ENCODE data around the gene SH3GL3.
A peak's percentile ranks its signal among the peaks of the same experiment; 100 is the strongest.

The SH3GL3 gene

DNA sequence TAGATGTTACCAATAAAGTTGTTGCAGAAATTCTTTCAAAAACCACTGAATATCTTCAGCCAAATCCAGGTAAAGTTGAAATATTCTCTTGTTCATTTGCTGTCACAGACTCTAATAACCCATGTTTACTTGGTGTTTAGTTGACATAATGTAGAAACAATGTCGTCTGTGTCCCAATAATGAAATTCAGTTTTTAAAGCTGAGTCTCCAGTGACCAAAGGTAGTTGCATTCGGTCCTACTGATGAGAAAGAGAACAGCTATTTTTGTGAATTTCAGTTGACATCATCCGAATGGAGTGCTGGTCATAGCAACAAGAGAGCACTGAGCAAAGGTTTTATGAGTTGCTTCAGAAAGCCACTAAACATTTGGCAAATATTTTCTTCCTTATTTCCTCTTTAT is 118.0 kb downstream of the SH3GL3 start:
- no peak for DNase-seq (ENCODE audit: low spot score)
- no peak for FAIRE-seq

DNA sequence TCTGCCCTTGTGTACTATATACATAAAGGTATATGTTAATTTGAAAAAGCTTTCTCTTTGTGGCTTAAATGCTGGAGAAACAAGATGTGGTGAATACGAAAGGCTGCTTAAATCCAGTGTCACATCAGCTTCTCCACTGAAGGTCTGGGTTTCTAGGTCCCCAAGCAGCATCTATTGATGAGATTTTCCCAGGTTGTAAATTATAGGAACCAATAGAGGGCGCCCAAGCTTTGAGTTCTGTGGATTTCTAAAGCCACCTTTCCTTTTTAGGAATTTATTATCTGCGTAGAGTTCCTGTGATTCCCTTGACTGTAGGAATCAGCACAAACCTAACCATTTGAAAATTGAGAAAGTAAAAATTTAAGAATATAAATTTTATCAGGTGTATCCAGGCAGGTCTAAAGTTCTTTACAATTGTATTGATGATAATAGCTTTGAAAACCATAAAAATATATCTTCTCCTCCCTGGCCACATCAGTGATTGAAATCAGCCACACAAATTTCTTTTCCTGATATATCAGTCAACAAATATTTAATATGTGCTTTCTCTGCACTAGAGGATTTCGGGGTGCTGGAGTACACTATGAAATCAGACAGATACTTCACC is 118.5 kb downstream of the SH3GL3 start:
- FAIRE-seq, result no peak
- DNase-seq (ENCODE audit: low spot score), result peak; percentile 53

DNA sequence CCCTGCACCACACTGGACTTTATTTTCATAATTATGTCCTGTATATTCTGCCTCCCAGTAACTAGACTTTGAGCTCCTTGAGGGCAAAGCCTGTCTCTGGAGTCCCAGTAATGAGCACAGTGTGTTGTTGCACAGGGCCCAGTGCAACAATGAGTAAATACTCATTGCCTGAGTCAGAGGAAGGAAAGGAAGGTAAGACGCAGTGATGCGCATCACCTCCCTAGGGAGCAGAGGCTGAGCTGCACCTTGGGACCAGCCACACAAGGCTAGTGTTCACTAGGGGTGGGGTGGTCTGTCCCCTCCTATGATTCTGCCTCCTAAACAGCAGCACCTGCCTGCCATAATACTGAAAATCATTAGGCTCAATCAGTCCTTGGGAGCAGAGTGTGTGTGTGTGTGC is 120.2 kb downstream of the SH3GL3 start:
- DNase-seq (ENCODE audit: low spot score) (no peak), FAIRE-seq (no peak)

DNA sequence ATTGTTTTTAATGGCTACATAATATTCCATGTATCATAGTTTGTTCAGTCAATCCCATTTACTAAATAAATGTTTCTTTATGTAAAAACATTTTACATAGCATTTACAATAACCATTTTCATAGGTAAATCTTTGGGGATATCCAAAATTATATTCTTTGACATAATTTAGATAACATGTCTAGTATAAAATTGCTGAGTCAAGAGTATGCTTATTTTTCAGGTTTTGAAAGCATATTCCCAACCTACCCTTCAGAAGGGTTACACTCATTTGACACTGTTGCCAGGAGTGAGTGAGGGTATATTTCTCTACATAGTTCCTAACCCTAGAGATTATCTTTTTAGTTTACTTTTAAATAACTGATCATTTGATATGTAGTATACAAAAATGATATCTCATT is 122.2 kb downstream of the SH3GL3 start:
- FAIRE-seq (no peak), DNase-seq (ENCODE audit: low spot score) (no peak)

GRCh38 chr15:83570756-83571155 is 123.6 kb downstream of the SH3GL3 start:
- FAIRE-seq, result no peak
- DNase-seq (ENCODE audit: low spot score), result no peak

GRCh38 chr15:83571820-83572707 is 124.9 kb downstream of the SH3GL3 start:
- DNase-seq (ENCODE audit: low spot score), result peak; percentile 50

DNA sequence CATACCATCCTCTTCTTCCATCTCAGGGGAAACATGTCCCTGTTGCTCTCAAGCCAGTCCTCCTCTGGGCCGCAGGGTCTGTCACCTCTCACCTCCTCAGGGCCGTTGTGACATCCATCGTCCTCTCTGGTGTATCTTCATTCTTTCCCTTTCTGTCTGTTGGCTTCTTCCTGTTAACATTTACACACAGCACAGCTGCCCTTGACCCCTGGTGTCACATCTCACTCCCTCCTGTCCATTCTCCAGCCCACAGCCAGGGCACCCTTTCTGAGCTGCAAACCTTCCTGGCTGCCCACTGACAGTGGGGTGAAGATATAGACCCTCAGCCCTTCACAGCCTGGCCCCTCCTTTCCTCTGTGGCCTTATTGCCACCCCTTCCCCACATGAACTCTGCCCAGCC is 127.2 kb downstream of the SH3GL3 start:
- DNase-seq (ENCODE audit: low spot score) (no peak), FAIRE-seq (no peak)

More at GRCh38 chr15:83571820-83572707, 124.9 kb downstream of the SH3GL3 start:
- FAIRE-seq, result no peak

- DNase-seq (ENCODE audit: low spot score), result no peak
- FAIRE-seq, result no peak
Measured at GRCh38 chr15:83578691-83579090, 131.6 kb downstream of the SH3GL3 start.

- DNase-seq (ENCODE audit: low spot score) (peak; percentile 45), FAIRE-seq (no peak)
Measured at GRCh38 chr15:83581381-83581780, 134.2 kb downstream of the SH3GL3 start.

DNA sequence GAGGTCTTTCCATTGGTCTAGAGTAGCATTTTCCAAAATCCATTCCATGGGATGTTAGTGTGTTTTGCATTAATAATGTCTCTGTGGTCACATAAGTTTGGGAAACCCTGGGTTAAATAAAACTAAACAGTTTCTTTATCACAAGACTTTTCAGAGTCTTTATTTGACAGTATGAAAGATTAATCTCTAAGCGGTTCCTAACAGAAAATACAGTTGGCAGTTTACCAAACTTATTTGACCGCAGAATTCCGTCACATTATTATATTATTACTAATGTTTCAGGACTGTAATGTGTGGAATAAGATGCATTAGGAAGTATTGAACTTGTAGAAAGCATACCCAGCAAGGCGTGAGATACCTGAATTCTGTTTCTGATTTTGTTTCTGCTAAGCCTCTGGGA is 135.2 kb downstream of the SH3GL3 start:
- DNase-seq (ENCODE audit: low spot score) (no peak), FAIRE-seq (no peak)

- FAIRE-seq (no peak), DNase-seq (ENCODE audit: low spot score) (no peak)
Measured at GRCh38 chr15:83585601-83586335, 138.6 kb downstream of the SH3GL3 start.

DNA sequence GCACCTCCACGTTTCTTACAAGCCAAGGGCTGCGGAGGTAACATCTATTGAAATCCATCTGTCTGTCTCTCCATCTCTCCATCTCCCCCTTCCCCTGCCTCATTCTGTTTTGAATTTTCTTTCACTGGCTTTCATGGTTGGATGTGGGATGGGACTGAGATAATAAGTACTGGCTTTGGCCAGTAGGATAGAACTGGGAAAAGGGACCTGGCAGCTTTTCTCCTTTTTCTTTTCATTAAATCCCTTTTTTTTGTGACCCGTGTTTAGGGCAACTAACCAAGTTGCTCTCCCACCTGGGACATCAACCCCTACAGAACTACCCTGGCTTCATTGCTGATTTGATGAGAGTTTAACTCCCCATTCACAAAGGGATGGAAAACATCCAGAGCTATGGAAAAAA is 139.9 kb downstream of the SH3GL3 start:
- DNase-seq (ENCODE audit: low spot score), result no peak
- FAIRE-seq, result no peak

DNA sequence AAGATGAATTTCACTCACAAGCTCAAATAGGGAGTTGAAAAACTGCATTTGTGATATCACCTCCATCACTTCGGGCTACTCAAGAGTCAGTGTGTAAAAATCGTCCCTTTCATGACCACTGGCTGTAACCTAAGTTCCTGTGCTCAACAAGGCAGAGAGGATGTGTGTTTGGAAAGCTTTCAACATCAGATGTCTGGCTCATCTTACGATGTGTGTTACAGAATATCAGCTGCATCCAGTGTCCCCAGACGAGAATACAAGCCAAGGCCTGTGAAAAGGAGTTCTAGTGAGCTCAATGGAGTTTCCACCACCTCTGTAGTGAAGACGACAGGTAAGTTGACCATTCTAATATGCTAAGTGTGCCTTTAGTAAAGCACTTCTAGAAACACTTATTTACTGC is 141.3 kb downstream of the SH3GL3 start:
- no peak for DNase-seq (ENCODE audit: low spot score)
- no peak for FAIRE-seq

DNA sequence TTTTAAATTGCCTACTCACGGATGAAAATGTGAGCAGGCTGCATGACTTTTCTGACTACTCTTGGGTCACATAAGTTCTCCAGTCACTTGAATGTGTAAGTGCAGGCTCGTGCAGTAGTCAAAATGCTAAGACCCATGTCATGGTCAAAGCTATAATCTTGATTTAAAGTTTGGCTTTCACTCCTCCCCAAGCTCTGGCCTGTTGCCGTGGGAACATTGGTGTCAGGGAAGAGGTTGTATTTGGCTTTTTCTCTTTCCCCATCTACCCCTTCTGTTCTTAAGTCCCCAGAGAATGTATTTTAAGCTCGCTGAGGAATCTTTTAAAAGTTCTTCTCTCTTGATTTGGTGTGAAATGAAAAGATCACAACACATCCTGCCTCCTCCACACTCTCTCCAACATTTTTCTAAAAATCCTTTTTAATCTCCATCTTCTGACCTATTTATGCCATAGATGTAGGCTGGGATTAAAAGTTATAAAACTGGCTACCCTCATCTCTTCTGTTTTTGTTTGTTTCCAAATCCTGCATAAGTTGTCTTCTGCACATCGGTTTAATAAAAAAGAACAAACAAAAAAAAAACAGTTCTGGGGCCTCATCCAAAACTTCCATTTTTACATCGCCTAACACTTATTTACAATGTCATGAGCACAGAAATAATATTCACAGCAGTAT is 145.4 kb downstream of the SH3GL3 start:
- DNase-seq (ENCODE audit: low spot score), result no peak
- FAIRE-seq, result no peak

DNA sequence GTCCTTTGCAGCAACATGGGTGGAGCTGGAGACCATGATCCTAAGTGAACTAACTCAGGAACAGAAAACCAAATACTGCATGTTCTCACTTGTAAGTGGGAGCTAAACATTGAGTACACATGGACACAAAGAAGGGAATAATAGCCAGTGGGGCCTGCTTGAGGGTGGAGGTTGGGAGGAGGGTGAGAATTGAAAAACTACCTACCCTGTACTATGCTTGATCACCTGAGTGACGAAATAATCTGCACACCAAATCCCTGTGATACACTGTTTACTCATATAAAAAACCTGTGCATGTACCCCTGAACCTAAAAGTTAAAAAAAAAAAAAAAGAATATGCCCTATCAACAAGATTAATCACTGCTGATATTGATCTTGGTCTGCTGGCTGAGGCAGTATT is 148.1 kb downstream of the SH3GL3 start:
- no peak for FAIRE-seq
- no peak for DNase-seq (ENCODE audit: low spot score)

- DNase-seq (ENCODE audit: low spot score) (no peak), FAIRE-seq (no peak)
Measured at GRCh38 chr15:83598031-83598430, 150.9 kb downstream of the SH3GL3 start.

DNA sequence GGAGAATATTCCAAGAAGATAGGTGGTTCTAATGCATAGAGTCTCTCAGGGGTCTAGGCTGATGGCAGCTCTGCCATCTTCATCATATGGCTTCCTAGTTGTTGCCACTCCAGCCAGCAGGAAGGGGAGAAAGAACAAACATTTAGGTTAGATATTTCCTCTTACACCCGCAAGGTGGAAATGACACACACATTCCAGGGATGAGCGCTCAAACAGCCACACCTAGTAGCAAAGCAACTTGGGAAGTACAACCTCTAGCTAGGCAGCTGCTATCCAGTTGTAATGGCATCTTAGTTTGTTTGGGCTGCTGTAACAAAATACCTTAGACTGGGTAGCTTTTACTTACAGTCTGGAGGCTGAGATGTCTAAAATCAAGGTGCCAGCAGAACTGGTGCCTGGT is 154.9 kb downstream of the SH3GL3 start:
- DNase-seq (ENCODE audit: low spot score) (peak; percentile 51), FAIRE-seq (peak; percentile 32)

- DNase-seq (ENCODE audit: low spot score) (no peak), FAIRE-seq (no peak)
Measured at GRCh38 chr15:83604549-83604948, 157.4 kb downstream of the SH3GL3 start.

GRCh38 chr15:83605111-83605945 is 158.2 kb downstream of the SH3GL3 start:
- no peak for DNase-seq (ENCODE audit: low spot score)
- no peak for FAIRE-seq

GRCh38 chr15:83610132-83610531 is 163.0 kb downstream of the SH3GL3 start:
- FAIRE-seq, result no peak

More at GRCh38 chr15:83610132-83610531, 163.0 kb downstream of the SH3GL3 start:
- DNase-seq (ENCODE audit: low spot score), result no peak

Data from urothelium cell line (cell line).